Esophagus muscularis mucosa (tissue), 4 donors: ENCODE measurements around the gene TMED8. TPM values are rescaled to one million over a fixed set of nuclear protein-coding genes. Genes with fewer than 3 reads are reported as not detected.

Experiments
- DNase-seq: peaks from one replicate; pipeline ENCODE4 v3.0.0-alpha.2; 2017; ENCODE audit errors: extremely low spot score
- H3K27ac ChIP-seq, 4 donors: fragments of 200-600 bp; sonication (generic); replicated peaks in 1 of 4; 1 replicate in 3 of 4; 2 replicates in 1 of 4; pipeline ENCODE4 v1.5.1; 2016 to 2019; ENCODE audit warnings: mild to moderate bottlenecking in 1 of 4
- H3K27me3 ChIP-seq, 4 donors: fragments of 200-600 bp; sonication (generic); one replicate each; pipeline versions ENCODE4 v1.5.1 to v1.6.0; 2016 to 2019
- H3K36me3 ChIP-seq, 4 donors: fragments of 200-600 bp; sonication (generic); one replicate each; pipeline ENCODE4 v1.5.1; 2016 to 2019
- H3K4me1 ChIP-seq, 4 donors: fragments of 200-600 bp; sonication (generic); one replicate each; pipeline ENCODE4 v1.5.1; 2016 to 2019
- H3K4me3 ChIP-seq, 4 donors: fragments of 200-600 bp; sonication (generic); 1 replicate in 2 of 4; 2 replicates in 2 of 4; pipeline ENCODE4 v1.5.1; 2016 to 2019; ENCODE audit warnings: mild to moderate bottlenecking in 4 of 4, moderate library complexity in 1 of 4
- H3K9me3 ChIP-seq, 4 donors: fragments of 200-600 bp; sonication (generic); 1 replicate in 3 of 4; 2 replicates in 1 of 4; pipeline ENCODE4 v1.5.1; 2016 to 2019
- EP300 ChIP-seq: sonication (generic); formaldehyde crosslinking; IDR thresholded peaks from one replicate; pipeline ENCODE4 v1.6.1; 2017; ENCODE audit warnings: antibody characterized with exemption
- POLR2A ChIP-seq: fragments of 450-650 bp; IDR thresholded peaks from one replicate; pipeline ENCODE4 v1.6.1; 2017; ENCODE audit warnings: antibody characterized with exemption, moderate library complexity, mild to moderate bottlenecking, low read depth
- POLR2AphosphoS5 ChIP-seq, 2 donors: sonication (generic); formaldehyde crosslinking; IDR thresholded peaks; one replicate each; pipeline ENCODE4 v1.6.1; 2017; ENCODE audit warnings: antibody characterized with exemption in 2 of 2
- WGBS: methylation state at CpG from one replicate; pipeline ENCODE4 v1.1.5; 2018; 5-methylcytosine and 5-hydroxymethylcytosine counted together
- intact Hi-C: fragments of 100-400 bp; cut with DNase I; formaldehyde crosslinking; loops from one replicate; pipeline ENCODE4 v1.15.1; 2023
- total RNA-seq, 4 donors: library from RNA; depleted of rRNA; stranded (reverse); fragments of >200 nt; gene quantifications; one replicate each; pipeline versions ENCODE4 v1.1.0 to v1.2.1, GENCODE V29; 2016
- TF ChIP-seq, protein P1 (sequence below), 3 experiments: fragments of 200-600 bp in 2 of 3; fragments of 450-650 bp in 1 of 3; sonication (generic) in 2 of 3; IDR thresholded peaks; one replicate each; pipeline ENCODE4 v1.5.1; 2017 to 2019; ENCODE audit warnings: antibody characterized with exemption in 3 of 3, mild to moderate bottlenecking in 2 of 3, moderate library complexity in 1 of 3

The TMED8 gene
- total RNA-seq, 4 donors from 2014 or later, result 15.2 to 21.8 (median 16.7) TPM

DNA sequence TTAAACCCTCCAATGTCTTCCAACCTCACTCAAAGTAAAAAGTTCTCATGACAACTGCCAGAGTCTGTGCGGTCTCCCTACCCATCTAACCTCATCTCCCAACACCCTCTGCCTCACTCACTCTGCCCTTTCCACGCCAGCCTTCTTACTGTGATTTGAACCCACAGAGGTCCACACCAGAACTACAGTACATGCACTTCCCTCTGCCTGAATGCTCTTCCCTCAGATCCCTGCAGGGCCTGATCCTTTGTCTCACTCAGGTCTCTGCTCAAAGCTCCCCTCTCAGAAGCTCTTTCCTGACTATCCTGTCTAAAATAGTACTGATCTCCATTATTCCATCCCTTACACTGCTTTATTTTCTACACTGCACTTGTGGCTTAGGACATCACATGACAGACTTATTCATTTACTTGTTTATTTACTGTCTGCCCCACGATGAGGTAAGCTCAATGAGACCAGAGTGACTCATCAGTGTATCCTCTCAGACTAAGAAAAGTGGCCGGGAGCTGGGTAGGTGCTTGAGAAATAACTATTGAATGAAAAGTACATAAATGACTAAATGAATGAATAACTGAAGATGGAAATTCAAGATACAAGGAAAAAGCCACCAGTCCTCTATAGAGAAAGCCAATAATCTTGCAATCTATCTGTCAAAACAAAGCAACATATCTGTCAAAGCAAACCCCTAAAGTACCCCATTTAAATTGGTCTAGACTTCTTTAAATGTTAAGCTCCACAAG, 73.3 kb downstream of the TMED8 start:
- H3K36me3 ChIP-seq, result peaks cover 9 to 66% (median 53%) of the 10 kb centered on the region in 4 donors
- no peak overlapping the region for H3K27ac ChIP-seq
- no peak overlapping the region for H3K4me3 ChIP-seq
- DNase-seq, result no peak
- no peaks in the 10 kb centered on the region for H3K27me3 ChIP-seq
- H3K4me1 ChIP-seq, result peaks cover 3 to 37% (median 22%) of the 10 kb centered on the region in 4 donors
- 56% methylated on average over 4 of the region's 4 CpGs for WGBS
- no peaks in the 10 kb centered on the region for H3K9me3 ChIP-seq
- intact Hi-C loops, result no loop called here
- TF ChIP-seq EP300 (no peak), POLR2A (no peak), POLR2AphosphoS5 (IDR thresholded peaks at IDR 0.05) (no peak)
- TF ChIP-seq, protein P1, sequence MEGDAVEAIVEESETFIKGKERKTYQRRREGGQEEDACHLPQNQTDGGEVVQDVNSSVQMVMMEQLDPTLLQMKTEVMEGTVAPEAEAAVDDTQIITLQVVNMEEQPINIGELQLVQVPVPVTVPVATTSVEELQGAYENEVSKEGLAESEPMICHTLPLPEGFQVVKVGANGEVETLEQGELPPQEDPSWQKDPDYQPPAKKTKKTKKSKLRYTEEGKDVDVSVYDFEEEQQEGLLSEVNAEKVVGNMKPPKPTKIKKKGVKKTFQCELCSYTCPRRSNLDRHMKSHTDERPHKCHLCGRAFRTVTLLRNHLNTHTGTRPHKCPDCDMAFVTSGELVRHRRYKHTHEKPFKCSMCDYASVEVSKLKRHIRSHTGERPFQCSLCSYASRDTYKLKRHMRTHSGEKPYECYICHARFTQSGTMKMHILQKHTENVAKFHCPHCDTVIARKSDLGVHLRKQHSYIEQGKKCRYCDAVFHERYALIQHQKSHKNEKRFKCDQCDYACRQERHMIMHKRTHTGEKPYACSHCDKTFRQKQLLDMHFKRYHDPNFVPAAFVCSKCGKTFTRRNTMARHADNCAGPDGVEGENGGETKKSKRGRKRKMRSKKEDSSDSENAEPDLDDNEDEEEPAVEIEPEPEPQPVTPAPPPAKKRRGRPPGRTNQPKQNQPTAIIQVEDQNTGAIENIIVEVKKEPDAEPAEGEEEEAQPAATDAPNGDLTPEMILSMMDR (IDR thresholded peaks at IDR 0.05), result no peak

DNA sequence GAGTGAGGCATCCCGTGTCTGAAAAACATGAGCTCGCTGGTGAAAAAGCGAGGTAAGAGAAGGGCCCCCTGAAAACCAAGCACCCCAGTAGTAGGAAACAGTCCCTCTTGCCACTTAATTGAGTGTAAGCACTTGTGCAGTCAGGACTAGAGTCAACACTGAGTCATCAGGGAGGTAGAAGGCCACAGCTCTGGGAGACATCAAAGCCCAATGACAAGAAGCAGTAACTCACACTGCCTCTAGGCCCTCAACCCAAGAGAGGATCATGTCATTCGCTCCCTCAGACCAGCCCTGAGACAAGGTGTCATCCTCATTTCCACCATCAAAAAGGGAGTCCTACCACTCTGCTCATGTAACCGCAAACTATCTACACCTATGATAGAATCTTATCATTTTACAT, 74.0 kb downstream of the TMED8 start:
- Histone ChIP-seq H3K36me3 (peaks cover 16 to 73% (median 60%) of the 10 kb centered on the region in 4 donors), H3K4me3 (no peak overlapping the region), H3K27ac (no peak overlapping the region), H3K27me3 (no peaks in the 10 kb centered on the region), H3K9me3 (no peaks in the 10 kb centered on the region), H3K4me1 (peaks cover 3 to 36% (median 22%) of the 10 kb centered on the region in 4 donors)
- 97% methylated on average over 5 of the region's 5 CpGs for WGBS
- no peak for DNase-seq
- TF ChIP-seq POLR2A (no peak), EP300 (no peak), POLR2AphosphoS5 (IDR thresholded peaks at IDR 0.05) (no peak)
- TF ChIP-seq, protein P1 (IDR thresholded peaks at IDR 0.05), result no peak
- intact Hi-C loops, result no loop called here

DNA sequence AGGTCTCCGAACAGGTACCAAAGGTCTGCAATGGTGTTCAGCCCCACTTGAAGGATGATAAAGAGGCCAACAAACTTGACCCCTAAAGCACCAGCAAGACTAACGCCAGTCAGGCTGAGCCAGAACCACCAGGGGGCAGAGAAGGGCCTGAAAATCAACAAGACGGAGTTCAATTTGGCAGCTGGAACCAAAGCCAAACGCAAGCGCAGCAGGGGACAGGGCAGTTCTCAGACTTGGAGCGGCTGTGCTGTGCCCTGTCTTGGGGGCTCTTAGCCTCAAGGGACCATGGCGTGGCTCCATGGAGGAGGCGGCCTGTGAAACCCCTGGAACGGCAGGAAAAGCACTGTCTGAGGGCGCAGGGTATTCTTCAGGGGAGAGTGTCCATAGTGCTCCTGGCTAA, 75.8 kb downstream of the TMED8 start:
- Histone ChIP-seq H3K27ac (no peak overlapping the region), H3K4me3 (no peak overlapping the region), H3K36me3 (peaks cover 24 to 87% (median 74%) of the 10 kb centered on the region in 4 donors), H3K27me3 (no peaks in the 10 kb centered on the region), H3K9me3 (no peaks in the 10 kb centered on the region), H3K4me1 (peaks cover 0 to 18% (median 6%) of the 10 kb centered on the region in 4 donors)
- no peak for DNase-seq
- intact Hi-C loops, result no loop called here
- TF ChIP-seq, protein P1 (IDR thresholded peaks at IDR 0.05), result peak; percentile 40 to 55 (median 51)
- TF ChIP-seq EP300, result no peak
- WGBS, result 43% methylated on average over 6 of the region's 10 CpGs

DNA sequence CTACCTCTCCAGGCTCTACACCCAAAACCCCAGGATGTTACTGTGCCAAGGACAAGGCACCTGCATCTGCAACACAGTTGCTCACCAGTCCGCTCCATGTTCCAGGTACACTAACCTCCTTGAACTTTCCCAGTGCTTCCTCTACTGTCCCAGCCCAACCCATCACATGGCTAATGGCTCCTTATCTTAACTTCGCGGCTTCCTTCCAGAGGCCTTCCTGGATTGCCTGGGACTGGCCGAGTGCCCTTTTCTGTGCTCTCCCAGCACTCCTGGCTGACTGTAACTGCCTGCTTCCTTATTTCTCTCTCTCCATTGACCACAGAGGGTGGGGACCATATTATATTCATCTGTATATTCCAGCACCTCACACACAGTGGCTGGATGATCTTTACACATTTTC, 77.1 kb downstream of the TMED8 start:
- intact Hi-C loops, result no loop called here
- 96% methylated on average over 4 of the region's 4 CpGs for WGBS

DNA sequence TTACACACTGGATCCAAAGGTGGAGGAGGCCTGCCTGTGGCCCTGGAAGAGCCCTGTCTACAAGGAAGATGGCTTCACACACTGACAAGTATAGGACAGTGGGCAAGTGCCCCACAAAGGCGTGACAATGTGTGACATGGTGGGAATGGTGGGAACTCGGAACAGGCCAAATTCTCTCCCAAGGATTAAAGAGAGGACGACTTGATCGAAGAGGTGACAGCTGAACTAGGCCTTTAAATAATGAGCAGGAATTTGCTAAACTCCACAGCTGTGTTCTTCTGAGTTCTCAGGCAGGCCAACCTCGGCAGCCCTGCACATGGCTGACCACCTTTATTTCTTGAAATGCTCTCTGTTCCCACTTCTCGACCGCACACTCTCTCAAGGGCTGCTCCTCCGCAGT, 80.0 kb downstream of the TMED8 start:
- WGBS, result 91% methylated on average over 8 of the region's 8 CpGs
- intact Hi-C loops, result no loop called here

More for the DNA sequence above, 77.1 kb downstream of the TMED8 start:
- Histone ChIP-seq H3K27ac (no peak overlapping the region), H3K36me3 (peaks cover 29 to 83% (median 70%) of the 10 kb centered on the region in 4 donors), H3K4me3 (no peak overlapping the region), H3K27me3 (no peaks in the 10 kb centered on the region), H3K9me3 (no peaks in the 10 kb centered on the region), H3K4me1 (peaks cover 0 to 13% (median 3%) of the 10 kb centered on the region in 4 donors)
- TF ChIP-seq POLR2AphosphoS5 (IDR thresholded peaks at IDR 0.05), result no peak
- TF ChIP-seq POLR2A, result no peak
- TF ChIP-seq EP300, result no peak
- DNase-seq, result no peak

More for the DNA sequence above, 80.0 kb downstream of the TMED8 start:
- H3K4me1 ChIP-seq, result peaks cover 0 to 5% (median 3%) of the 10 kb centered on the region in 4 donors
- DNase-seq, result no peak
- no peaks in the 10 kb centered on the region for H3K9me3 ChIP-seq
- TF ChIP-seq, protein P1 (IDR thresholded peaks at IDR 0.05), result no peak
- TF ChIP-seq POLR2A (no peak), POLR2AphosphoS5 (IDR thresholded peaks at IDR 0.05) (no peak), EP300 (no peak)
- no peak overlapping the region for H3K27ac ChIP-seq
- peaks cover 22 to 79% (median 61%) of the 10 kb centered on the region in 4 donors for H3K36me3 ChIP-seq
- no peaks in the 10 kb centered on the region for H3K27me3 ChIP-seq
- no peak overlapping the region for H3K4me3 ChIP-seq
